HUES64 (cell line): ENCODE results near the gene AGO4.
A peak's percentile ranks its signal among the peaks of the same experiment; 100 is the strongest.
"Not testable (repeated sequence)": the region's sequence is repeated elsewhere in the genome, so short reads cannot be mapped to it uniquely, and the experiment has no call there.

Experiments
- H3K27ac ChIP-seq: 2 replicates; pipeline ENCODE4 v1.7.0; 2013; ENCODE audit warnings: low read depth, low read length, inconsistent platforms
- H3K27me3 ChIP-seq: 2 replicates; pipeline ENCODE4 v1.6.1; 2013; ENCODE audit warnings: mild to moderate bottlenecking, low read length; ENCODE audit not compliant: insufficient read depth
- H3K36me3 ChIP-seq: 2 replicates; pipeline ENCODE4 v1.6.1; 2013; ENCODE audit warnings: mild to moderate bottlenecking, low read length; ENCODE audit not compliant: insufficient read depth
- H3K4me1 ChIP-seq: 2 replicates; pipeline ENCODE4 v1.6.1; 2013; ENCODE audit warnings: mild to moderate bottlenecking, low read length, moderate library complexity; ENCODE audit not compliant: insufficient read depth
- H3K4me3 ChIP-seq: 2 replicates; pipeline ENCODE4 v1.5.1; 2013; ENCODE audit warnings: mild to moderate bottlenecking, low read length, moderate library complexity
- H3K9ac ChIP-seq: 2 replicates; pipeline ENCODE4 v1.6.1; 2013; ENCODE audit warnings: mild to moderate bottlenecking, low read depth, low read length
- H3K9me3 ChIP-seq: 2 replicates; pipeline ENCODE4 v1.6.1; 2013; ENCODE audit warnings: low read depth, low read length; ENCODE audit not compliant: insufficient read depth
- WGBS: fragments of 150-250, 120-280 bp; methylation state at CpG from one replicate; pipeline ENCODE4 v1.1.7; 2013; ENCODE audit warnings: missing lambda C conversion rate; 5-methylcytosine and 5-hydroxymethylcytosine counted together

The AGO4 gene

GRCh38 chr1:35885961-35886558, 78.2 kb downstream of the AGO4 start:
- H3K27ac ChIP-seq = peak overlapping the region; percentile 85
- peaks cover 45% of the 10 kb centered on the region for H3K4me1 ChIP-seq
- peak overlapping the region; percentile 61 for H3K9ac ChIP-seq
- WGBS = 6% methylated on average over 3 of the region's 4 CpGs
- no peaks in the 10 kb centered on the region for H3K27me3 ChIP-seq
- peak overlapping the region; percentile 99 for H3K4me3 ChIP-seq
- H3K9me3 ChIP-seq = no peaks in the 10 kb centered on the region
- H3K36me3 ChIP-seq = peaks cover 24% of the 10 kb centered on the region

GRCh38 chr1:35886577-35887431, 79.0 kb downstream of the AGO4 start:
- Histone ChIP-seq H3K4me3 (peak overlapping the region; percentile 53), H3K9ac (peak overlapping the region; percentile 61), H3K36me3 (peaks cover 31% of the 10 kb centered on the region), H3K9me3 (no peaks in the 10 kb centered on the region), H3K4me1 (peaks cover 45% of the 10 kb centered on the region), H3K27me3 (no peaks in the 10 kb centered on the region), H3K27ac (peak overlapping the region; percentile 80)
- 21% methylated on average over 3 of the region's 3 CpGs for WGBS

- H3K4me3 ChIP-seq = peak overlapping the region; percentile 53
- H3K9me3 ChIP-seq = no peaks in the 10 kb centered on the region
- no peak overlapping the region for H3K9ac ChIP-seq
- 64% methylated on average over 2 of the region's 2 CpGs for WGBS
- H3K27ac ChIP-seq = peak overlapping the region; percentile 41; the same call in 1 of the 2 replicates
- H3K27me3 ChIP-seq = no peaks in the 10 kb centered on the region
- peaks cover 38% of the 10 kb centered on the region for H3K36me3 ChIP-seq
- H3K4me1 ChIP-seq = peaks cover 45% of the 10 kb centered on the region
These were observed 79.7 kb downstream of the AGO4 start for GRCh38 chr1:35887508-35887907.

GRCh38 chr1:35888255-35888654, 80.4 kb downstream of the AGO4 start:
- Histone ChIP-seq H3K4me1 (peaks cover 42% of the 10 kb centered on the region), H3K27me3 (no peaks in the 10 kb centered on the region), H3K4me3 (no peak overlapping the region), H3K9me3 (no peaks in the 10 kb centered on the region), H3K36me3 (peaks cover 46% of the 10 kb centered on the region), H3K9ac (no peak overlapping the region), H3K27ac (no peak overlapping the region)
- WGBS = 95% methylated on average over 11 of the region's 11 CpGs

GRCh38 chr1:35888981-35889380, 81.2 kb downstream of the AGO4 start:
- H3K9me3 ChIP-seq, H3K27me3 ChIP-seq, H3K9ac ChIP-seq, H3K4me3 ChIP-seq, H3K27ac ChIP-seq: not testable (repeated sequence)
- WGBS = 94% methylated on average over 3 of the region's 3 CpGs
- peaks cover 42% of the 10 kb centered on the region for H3K4me1 ChIP-seq
- peaks cover 53% of the 10 kb centered on the region for H3K36me3 ChIP-seq

GRCh38 chr1:35893051-35893879, 85.4 kb downstream of the AGO4 start:
- WGBS = 93% methylated on average over 14 of the region's 14 CpGs
- no peak overlapping the region for H3K27ac ChIP-seq
- peaks cover 92% of the 10 kb centered on the region for H3K36me3 ChIP-seq
- H3K4me3 ChIP-seq = no peak overlapping the region
- no peaks in the 10 kb centered on the region for H3K9me3 ChIP-seq
- H3K9ac ChIP-seq = no peak overlapping the region
- H3K27me3 ChIP-seq = no peaks in the 10 kb centered on the region
- peaks cover 4% of the 10 kb centered on the region; the same call in 1 of the 2 replicates for H3K4me1 ChIP-seq

GRCh38 chr1:35894183-35894582, 86.4 kb downstream of the AGO4 start:
- H3K27me3 ChIP-seq = no peaks in the 10 kb centered on the region
- H3K9me3 ChIP-seq = no peaks in the 10 kb centered on the region
- no peak overlapping the region for H3K4me3 ChIP-seq
- H3K9ac ChIP-seq = no peak overlapping the region
- peaks cover 93% of the 10 kb centered on the region for H3K36me3 ChIP-seq
- 87% methylated on average over 6 of the region's 6 CpGs for WGBS
- H3K27ac ChIP-seq = no peak overlapping the region
- H3K4me1 ChIP-seq = no peaks in the 10 kb centered on the region; the same call in 1 of the 2 replicates

- Histone ChIP-seq H3K4me1 (no peaks in the 10 kb centered on the region; the same call in 1 of the 2 replicates), H3K27me3 (no peaks in the 10 kb centered on the region), H3K4me3 (no peak overlapping the region), H3K9ac (no peak overlapping the region), H3K27ac (no peak overlapping the region), H3K36me3 (peaks cover 94% of the 10 kb centered on the region), H3K9me3 (no peaks in the 10 kb centered on the region)
- WGBS = 89% methylated on average over 1 of the region's 1 CpG
These were observed 86.8 kb downstream of the AGO4 start for GRCh38 chr1:35894656-35895055.

- Histone ChIP-seq H3K27me3 (no peaks in the 10 kb centered on the region), H3K9ac (no peak overlapping the region), H3K9me3 (no peaks in the 10 kb centered on the region), H3K4me3 (no peak overlapping the region), H3K36me3 (peaks cover 88% of the 10 kb centered on the region), H3K4me1 (no peaks in the 10 kb centered on the region), H3K27ac (no peak overlapping the region)
These were observed 92.1 kb downstream of the AGO4 start for GRCh38 chr1:35899941-35900340.

GRCh38 chr1:35901235-35901634, 93.4 kb downstream of the AGO4 start:
- Histone ChIP-seq H3K36me3 (peaks cover 90% of the 10 kb centered on the region), H3K27ac (no peak overlapping the region), H3K27me3 (no peaks in the 10 kb centered on the region), H3K4me3 (no peak overlapping the region), H3K4me1 (no peaks in the 10 kb centered on the region), H3K9ac (no peak overlapping the region), H3K9me3 (no peaks in the 10 kb centered on the region)
- WGBS = 94% methylated on average over 9 of the region's 9 CpGs

- no peak overlapping the region for H3K27ac ChIP-seq
- H3K4me3 ChIP-seq = no peak overlapping the region
- H3K36me3 ChIP-seq = peaks cover 90% of the 10 kb centered on the region
- no peaks in the 10 kb centered on the region for H3K4me1 ChIP-seq
- 93% methylated on average over 2 of the region's 2 CpGs for WGBS
- no peaks in the 10 kb centered on the region for H3K27me3 ChIP-seq
- H3K9me3 ChIP-seq = no peaks in the 10 kb centered on the region
- no peak overlapping the region for H3K9ac ChIP-seq
These were observed 94.9 kb downstream of the AGO4 start for GRCh38 chr1:35902671-35903070.
